Measurements from ENCODE around the gene DUXB.

The DUXB gene

DNA sequence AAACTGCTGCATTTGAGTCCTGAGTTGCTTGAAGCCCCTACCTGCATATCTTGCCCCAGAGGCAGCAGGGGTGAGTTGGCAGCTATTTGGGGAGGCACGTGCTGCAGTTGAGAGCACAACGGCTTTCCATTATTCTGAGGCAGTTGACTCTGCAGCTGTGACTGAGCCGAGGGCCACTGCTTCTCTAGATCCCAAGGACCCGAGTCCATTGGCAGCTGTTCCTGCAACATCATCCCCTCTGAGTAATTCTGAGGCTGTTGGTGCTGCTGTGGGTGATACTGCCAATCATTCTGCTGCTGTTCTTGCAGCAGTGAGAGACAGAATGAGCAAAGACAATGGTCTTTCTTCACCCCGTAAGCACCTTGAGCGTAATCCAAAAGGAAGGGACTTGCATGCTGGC lies 40.9 kb downstream of the DUXB start:
- no peak for DNase-seq

- DNase-seq: no peak
Measured at GRCh38 chr16:75658175-75658574, 43.1 kb downstream of the DUXB start.

GRCh38 chr16:75653922-75654321 lies 47.3 kb downstream of the DUXB start:
- DNase-seq: no peak

DNA sequence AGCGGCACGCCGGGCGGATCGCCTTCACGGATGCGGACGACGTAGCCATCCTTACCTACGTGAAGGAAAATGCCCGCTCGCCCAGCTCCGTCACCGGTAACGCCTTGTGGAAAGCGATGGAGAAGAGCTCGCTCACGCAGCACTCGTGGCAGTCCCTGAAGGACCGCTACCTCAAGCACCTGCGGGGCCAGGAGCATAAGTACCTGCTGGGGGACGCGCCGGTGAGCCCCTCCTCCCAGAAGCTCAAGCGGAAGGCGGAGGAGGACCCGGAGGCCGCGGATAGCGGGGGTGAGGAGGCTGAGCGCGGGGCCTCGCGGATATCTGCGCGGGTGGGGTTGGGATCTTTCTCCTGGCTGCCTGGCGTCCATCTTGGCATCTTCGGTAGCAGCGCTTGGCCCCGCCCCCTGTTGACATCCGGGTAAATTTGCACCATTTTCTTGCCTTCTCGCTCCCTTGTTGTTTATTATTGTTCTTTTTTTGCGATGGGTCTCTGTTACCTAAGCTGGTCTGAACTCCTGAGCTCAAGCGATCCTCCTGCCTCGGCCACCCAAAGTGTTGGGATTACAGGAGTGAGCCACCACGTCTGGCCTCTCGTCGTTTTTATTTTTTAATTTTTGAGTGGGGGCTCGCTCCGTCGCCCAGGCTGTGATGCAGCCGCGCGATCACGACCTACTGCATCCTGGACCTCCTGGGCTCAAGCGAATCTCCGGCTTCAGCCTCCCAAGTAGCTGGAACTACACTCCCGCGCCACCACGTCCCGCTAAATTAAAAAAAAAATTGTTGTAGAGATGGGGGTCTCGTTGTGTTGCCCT lies 52.8 kb downstream of the DUXB start:
- peak; percentile 45 to 80 for DNase-seq

GRCh38 chr16:75647492-75648264 lies 53.6 kb downstream of the DUXB start, which contains the start of the genes KARS1 and TERF2IP:
KARS1 (minus strand) TSS chr16:75647665; CDS start chr16:75647639, 26 bp downstream.
TERF2IP (plus strand) TSS chr16:75647773; CDS start chr16:75647883, 110 bp downstream.
- peak; percentile 74 to 92 for DNase-seq

DNA sequence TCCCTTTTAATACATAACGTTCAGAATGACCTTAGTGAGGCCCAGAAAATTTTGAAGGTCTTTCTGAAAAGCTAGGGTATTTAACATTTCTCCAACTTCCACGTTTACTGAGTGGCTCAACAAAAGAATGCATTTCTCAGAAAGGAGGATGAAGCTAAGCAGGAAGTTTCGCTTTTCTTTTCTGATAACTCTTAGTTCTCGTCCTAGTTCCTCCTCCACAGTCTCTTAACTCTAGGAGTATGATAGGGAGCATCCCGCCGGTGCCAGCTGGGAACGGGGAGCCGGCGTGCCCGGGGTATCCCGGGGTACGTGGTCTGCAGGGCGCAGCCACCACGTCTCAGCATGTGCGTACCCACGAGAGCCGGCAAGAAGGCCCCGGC lies 54.2 kb downstream of the DUXB start:
- no peak for DNase-seq

- DNase-seq: no peak
Measured at GRCh38 chr16:75644240-75645012, 56.8 kb downstream of the DUXB start.
